Neutrophil (primary cell): ENCODE results near the gene OTUB1.
A peak's percentile ranks its signal among the peaks of the same experiment; 100 is the strongest.

ENCODE experiments used
- H3K27ac ChIP-seq: fragments of 200-600 bp; sonication (generic); 2 replicates; pipeline ENCODE4 v1.5.1; 2016; ENCODE audit warnings: mild to moderate bottlenecking, moderate library complexity
- H3K27me3 ChIP-seq: fragments of 200-600 bp; sonication (generic); 2 replicates; pipeline ENCODE4 v1.6.0; 2016; ENCODE audit warnings: mild to moderate bottlenecking
- H3K36me3 ChIP-seq: fragments of 200-600 bp; sonication (generic); 2 replicates; pipeline ENCODE4 v1.5.1; 2017
- H3K4me1 ChIP-seq, 2 experiments: fragments of 200-600 bp in 1 of 2; sonication (generic) in 1 of 2; 1 replicate in 1 of 2; 2 replicates in 1 of 2; pipeline versions ENCODE4 v1.5.1 to v1.6.1; 2013 to 2016; ENCODE audit warnings: low read depth in 1 of 2, low read length in 1 of 2, mild to moderate bottlenecking in 1 of 2, moderate library complexity in 1 of 2; ENCODE audit not compliant: control insufficient read depth in 1 of 2, insufficient read depth in 1 of 2
- H3K4me3 ChIP-seq, 2 experiments: fragments of 200-600 bp in 1 of 2; sonication (generic) in 1 of 2; 1 replicate in 1 of 2; 2 replicates in 1 of 2; pipeline ENCODE4 v1.5.1; 2013 to 2016; ENCODE audit warnings: low read depth in 1 of 2, low read length in 1 of 2, mild to moderate bottlenecking in 1 of 2, moderate library complexity in 1 of 2
- H3K9me3 ChIP-seq: fragments of 200-600 bp; sonication (generic); 2 replicates; pipeline ENCODE4 v1.5.1; 2016
- TF ChIP-seq, protein P1 (sequence below): fragments of 200-600 bp; sonication (generic); IDR thresholded peaks from 2 replicates; pipeline ENCODE4 v1.5.1; 2016; ENCODE audit warnings: antibody characterized with exemption

Gene OTUB1

DNA sequence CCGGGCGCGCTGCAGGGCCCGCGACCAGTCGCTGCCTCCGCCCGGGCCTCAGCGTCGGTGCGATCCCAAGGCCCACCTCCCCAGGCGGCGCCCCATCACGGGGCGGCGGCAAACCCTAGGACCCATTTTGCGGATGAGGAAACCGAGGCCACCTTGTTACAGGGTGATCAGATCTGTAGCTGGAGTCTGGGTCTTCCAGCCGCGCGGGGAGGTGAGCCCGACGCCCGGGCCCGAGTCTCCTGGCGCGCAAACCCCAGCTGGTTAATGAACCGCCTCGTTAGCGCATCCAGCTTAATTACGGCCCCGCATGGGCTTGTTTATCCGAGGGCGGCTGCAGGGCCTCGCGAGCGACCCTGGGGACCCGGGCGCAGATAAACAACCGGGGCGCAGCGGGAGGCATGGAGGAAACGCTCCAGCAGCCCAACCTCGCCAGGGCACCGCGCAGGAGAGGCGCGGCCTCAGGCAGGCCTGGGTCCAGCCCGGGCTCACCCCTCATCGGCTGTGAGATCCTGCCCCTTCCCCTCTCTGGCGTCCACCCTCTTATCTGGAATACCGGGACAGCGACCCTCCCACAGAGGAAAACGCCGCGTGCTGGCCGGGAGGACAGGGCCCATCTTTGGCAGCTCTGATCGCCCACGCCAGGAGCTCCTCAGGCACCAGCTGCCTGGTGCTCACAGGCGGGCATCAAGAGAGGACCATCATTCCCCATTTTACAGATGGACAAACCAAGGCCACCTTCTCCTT lies 14.7 kb downstream of the OTUB1 start:
- H3K4me1 ChIP-seq: peaks cover 28 to 36% of the 10 kb centered on the region in 2 experiments
- H3K27ac ChIP-seq: no peak overlapping the region
- peaks cover 33% of the 10 kb centered on the region for H3K36me3 ChIP-seq
- peak overlapping the region; percentile 29 to 60 for H3K4me3 ChIP-seq
- peaks cover 78% of the 10 kb centered on the region for H3K27me3 ChIP-seq
- H3K9me3 ChIP-seq: no peaks in the 10 kb centered on the region
- TF ChIP-seq, protein P1, sequence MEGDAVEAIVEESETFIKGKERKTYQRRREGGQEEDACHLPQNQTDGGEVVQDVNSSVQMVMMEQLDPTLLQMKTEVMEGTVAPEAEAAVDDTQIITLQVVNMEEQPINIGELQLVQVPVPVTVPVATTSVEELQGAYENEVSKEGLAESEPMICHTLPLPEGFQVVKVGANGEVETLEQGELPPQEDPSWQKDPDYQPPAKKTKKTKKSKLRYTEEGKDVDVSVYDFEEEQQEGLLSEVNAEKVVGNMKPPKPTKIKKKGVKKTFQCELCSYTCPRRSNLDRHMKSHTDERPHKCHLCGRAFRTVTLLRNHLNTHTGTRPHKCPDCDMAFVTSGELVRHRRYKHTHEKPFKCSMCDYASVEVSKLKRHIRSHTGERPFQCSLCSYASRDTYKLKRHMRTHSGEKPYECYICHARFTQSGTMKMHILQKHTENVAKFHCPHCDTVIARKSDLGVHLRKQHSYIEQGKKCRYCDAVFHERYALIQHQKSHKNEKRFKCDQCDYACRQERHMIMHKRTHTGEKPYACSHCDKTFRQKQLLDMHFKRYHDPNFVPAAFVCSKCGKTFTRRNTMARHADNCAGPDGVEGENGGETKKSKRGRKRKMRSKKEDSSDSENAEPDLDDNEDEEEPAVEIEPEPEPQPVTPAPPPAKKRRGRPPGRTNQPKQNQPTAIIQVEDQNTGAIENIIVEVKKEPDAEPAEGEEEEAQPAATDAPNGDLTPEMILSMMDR: no peak

DNA sequence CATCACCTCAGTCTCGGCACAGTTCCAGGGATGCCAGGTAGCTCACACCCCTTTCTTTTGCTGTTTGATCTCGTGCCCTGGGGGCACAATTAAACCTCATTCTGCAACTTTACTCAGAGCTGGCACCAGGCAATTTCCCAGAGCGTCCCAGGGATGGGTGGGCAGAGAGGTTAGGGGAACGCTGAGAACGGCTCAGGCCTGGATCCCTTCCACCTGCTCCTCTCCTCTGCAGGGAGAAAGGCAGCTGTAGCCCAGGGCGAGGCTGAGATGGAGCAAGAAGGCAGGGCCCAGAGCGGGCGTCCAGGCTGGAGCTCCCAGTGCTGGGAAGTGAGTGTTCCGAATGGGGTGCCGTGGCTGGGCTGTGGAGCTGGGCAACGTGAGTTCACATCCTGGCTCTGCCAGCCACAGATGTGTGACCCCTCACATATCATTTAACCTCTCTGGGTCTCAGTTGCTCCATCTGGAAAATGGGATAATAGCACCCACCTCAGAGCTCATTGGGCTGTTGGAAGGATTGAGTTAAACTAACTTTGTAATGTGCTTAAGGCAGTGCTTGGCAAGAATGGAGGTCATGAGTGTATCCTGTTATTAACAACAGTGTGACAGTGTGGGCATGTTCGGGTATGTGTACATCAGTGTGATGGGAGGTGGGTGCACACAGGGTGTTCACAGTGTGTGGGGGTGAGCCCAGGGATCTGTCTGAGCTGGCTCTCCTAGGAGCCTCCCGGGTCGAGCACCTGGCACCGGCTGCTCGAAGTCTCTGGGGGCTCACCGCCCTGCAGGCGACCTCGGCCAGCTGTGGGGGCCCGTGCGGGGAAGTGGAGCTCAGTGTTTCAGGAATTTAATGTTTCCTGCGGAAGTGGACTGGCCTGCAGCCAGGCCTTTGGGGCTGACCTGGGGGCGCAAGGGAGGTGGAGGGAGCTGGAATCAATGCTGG lies 15.5 kb downstream of the OTUB1 start:
- Histone ChIP-seq H3K27me3 (peaks cover 87% of the 10 kb centered on the region), H3K36me3 (peaks cover 25% of the 10 kb centered on the region), H3K9me3 (no peaks in the 10 kb centered on the region), H3K4me1 (peaks cover 28 to 37% of the 10 kb centered on the region in 2 experiments), H3K27ac (no peak overlapping the region), H3K4me3 (no peak overlapping the region)
- TF ChIP-seq, protein P1: no peak

DNA sequence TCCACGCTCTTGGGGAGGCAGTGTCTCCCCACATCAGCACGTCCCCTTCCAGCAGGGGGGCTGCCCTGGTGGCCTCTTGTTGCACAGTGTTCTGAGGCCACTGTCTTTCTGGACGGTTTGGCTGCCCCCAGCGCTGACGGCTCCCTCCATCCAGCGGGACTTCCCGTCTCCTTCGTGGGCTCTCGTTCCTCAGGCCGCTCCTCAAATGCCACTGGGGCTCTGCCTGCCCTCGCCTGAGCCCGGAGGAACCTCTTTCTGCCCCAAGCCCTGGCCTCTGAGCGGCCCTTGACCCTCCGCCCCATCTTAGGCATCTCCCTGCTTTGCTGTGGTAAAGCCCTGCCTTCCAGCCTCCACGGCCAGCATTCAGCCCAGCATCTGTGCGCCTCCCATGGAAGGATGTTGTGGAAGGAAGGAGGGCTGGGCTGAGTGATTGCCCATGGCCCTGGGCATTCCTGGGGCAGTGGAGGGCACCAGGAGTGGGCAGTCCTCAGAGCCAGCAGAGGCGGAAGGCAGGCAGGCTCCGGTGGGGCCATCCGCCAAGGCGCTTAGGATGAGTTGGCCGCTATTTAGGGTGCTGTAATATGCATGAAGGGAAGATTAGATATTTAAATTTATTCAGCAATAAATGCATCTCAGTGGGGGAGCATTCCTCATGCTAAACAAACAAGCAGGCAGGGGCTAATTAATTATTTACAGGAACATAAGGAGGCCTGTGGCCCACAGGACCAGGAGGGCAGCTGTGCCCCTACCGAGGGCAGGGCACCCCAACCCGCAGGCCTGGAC lies 17.8 kb downstream of the OTUB1 start:
- peaks cover 37 to 43% of the 10 kb centered on the region in 2 experiments for H3K4me1 ChIP-seq
- H3K27me3 ChIP-seq: peaks cover 100% of the 10 kb centered on the region
- TF ChIP-seq, protein P1: no peak
- H3K36me3 ChIP-seq: peaks cover 2% of the 10 kb centered on the region
- H3K9me3 ChIP-seq: no peaks in the 10 kb centered on the region
- no peak overlapping the region for H3K4me3 ChIP-seq
- no peak overlapping the region for H3K27ac ChIP-seq

DNA sequence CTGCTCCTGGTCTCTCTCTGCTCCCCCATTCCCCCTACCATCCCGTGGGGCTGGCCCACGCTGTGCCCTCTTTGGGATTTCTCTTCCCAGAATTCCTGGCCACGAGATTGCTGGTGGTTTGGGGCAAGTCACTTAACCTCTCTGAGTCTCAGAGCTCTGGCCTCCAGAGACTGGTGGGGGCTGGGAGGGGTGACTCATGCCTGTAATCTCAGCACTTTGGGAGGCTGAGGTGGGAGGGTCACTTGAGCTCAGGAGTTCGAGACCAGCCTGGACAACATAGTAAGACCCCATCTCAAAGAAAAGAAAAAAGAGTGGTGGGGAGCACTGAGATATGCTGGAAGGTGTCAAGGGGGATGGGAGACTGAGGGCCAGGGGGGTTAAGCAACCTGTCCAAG lies 18.3 kb downstream of the OTUB1 start:
- TF ChIP-seq, protein P1: no peak
- Histone ChIP-seq H3K9me3 (no peaks in the 10 kb centered on the region), H3K27ac (no peak overlapping the region), H3K4me3 (no peak overlapping the region), H3K4me1 (peaks cover 34 to 37% of the 10 kb centered on the region in 2 experiments), H3K27me3 (peaks cover 100% of the 10 kb centered on the region), H3K36me3 (no peaks in the 10 kb centered on the region)

DNA sequence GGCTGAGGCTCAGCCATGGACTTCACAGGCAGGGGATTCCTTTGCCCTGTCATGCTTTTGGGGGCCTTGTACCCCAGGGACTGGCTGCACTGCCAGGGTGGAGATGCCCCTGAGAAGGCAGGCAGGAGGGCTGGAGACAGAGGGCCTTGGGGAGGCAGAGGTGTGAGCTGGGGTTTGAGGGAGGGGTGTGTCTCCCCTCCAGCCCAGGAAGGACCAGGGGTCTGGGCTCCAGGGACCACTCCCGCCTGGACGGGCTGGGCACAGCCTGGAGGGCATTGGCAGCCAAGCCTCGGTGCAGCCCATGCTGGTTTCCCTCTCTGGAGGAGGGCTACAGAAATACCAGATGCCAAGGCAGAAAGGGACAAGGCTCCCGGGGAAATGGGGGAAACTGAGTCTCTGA lies 19.5 kb downstream of the OTUB1 start:
- Histone ChIP-seq H3K9me3 (no peaks in the 10 kb centered on the region), H3K27me3 (peaks cover 92% of the 10 kb centered on the region), H3K4me1 (peaks cover 23 to 26% of the 10 kb centered on the region in 2 experiments), H3K27ac (no peak overlapping the region), H3K4me3 (no peak overlapping the region), H3K36me3 (no peaks in the 10 kb centered on the region)
- TF ChIP-seq, protein P1: no peak
